ENCODE measurements around the gene DSCAML1. TPM values are rescaled to one million over a fixed set of nuclear protein-coding genes. Genes with fewer than 3 reads are reported as not detected.

Gene DSCAML1
- total RNA-seq, 1 experiment from 2014 or later = 0.15 TPM

- no peaks in the 10 kb centered on the region; the same call in 1 of the 2 replicates for H3K4me1 ChIP-seq (ENCODE audit: insufficient read depth, low read length)
- no peaks in the 10 kb centered on the region; a peak in 1 of 5 replicates for H3K9me3 Mint-ChIP-seq
- H3K18ac ChIP-seq (ENCODE audit: insufficient read length, low read depth, low read length) = no peak overlapping the region
- no peak overlapping the region for H4K91ac ChIP-seq (ENCODE audit: insufficient read length, low read depth, low read length)
- no peak overlapping the region for H3K56ac ChIP-seq (ENCODE audit: insufficient read length, low read depth, low read length)
- H3K27ac ChIP-seq (ENCODE audit: insufficient read length, low read depth, low read length) = no peak overlapping the region
- H2AK5ac ChIP-seq (ENCODE audit: insufficient read length, low read length) = no peak overlapping the region
- H4K5ac ChIP-seq (ENCODE audit: insufficient read length, low read depth, low read length) = no peak overlapping the region
- H3K23ac ChIP-seq (ENCODE audit: insufficient read length, low read depth, low read length) = no peak overlapping the region
- no peak overlapping the region for H2AFZ ChIP-seq (ENCODE audit: low read length)
- DNase-seq = peak; percentile 87
- H2BK5ac ChIP-seq (ENCODE audit: insufficient read length, low read length) = no peak overlapping the region
- H4K20me1 ChIP-seq (ENCODE audit: control insufficient read depth, insufficient read depth, insufficient read length) = no peaks in the 10 kb centered on the region
- no peak overlapping the region for H3K27ac Mint-ChIP-seq
- WGBS (ENCODE audit: extremely low coverage, insufficient read length, low lambda C conversion rate) = no CpG with 5 or more reads among the region's 10 CpGs
- no peak overlapping the region for H2BK15ac ChIP-seq (ENCODE audit: low read depth, low read length)
- no peak overlapping the region for H2BK20ac ChIP-seq (ENCODE audit: low read depth, low read length, poor library complexity, severe bottlenecking)
- H3K9me3 ChIP-seq (ENCODE audit: control insufficient read depth, low read depth, low read length) = no peaks in the 10 kb centered on the region
- H3K4me1 Mint-ChIP-seq = peaks cover 66 to 73% of the 10 kb centered on the region in 2 experiments
- H3K27me3 Mint-ChIP-seq (ENCODE audit: low read depth) = peaks cover 5% of the 10 kb centered on the region
- no peak overlapping the region for H4K8ac ChIP-seq (replicated peaks; ENCODE audit: insufficient read length, low read depth, low read length)
- no peak overlapping the region for H3K14ac ChIP-seq (ENCODE audit: insufficient read depth, low read length)
- no peak overlapping the region for H2BK120ac ChIP-seq (ENCODE audit: low read depth, low read length, poor library complexity, severe bottlenecking)
- H3K27me3 ChIP-seq (ENCODE audit: insufficient read depth, low read length) = no peaks in the 10 kb centered on the region
- H3K79me2 ChIP-seq (ENCODE audit: insufficient read depth, low read length) = no peaks in the 10 kb centered on the region
- no peaks in the 10 kb centered on the region for H3K79me1 ChIP-seq (ENCODE audit: insufficient read depth, low read depth, low read length, poor library complexity, severe bottlenecking)
- peaks cover 3% of the 10 kb centered on the region for H3K23me2 ChIP-seq (ENCODE audit: insufficient read length, low read depth, low read length, poor library complexity, severe bottlenecking)
- H3K4ac ChIP-seq (ENCODE audit: low read depth, low read length) = no peak overlapping the region
- TF ChIP-seq CTCF (conservative IDR thresholded peaks at IDR 0.05) = peak; percentile 80
- no peak overlapping the region for H3T11ph ChIP-seq (ENCODE audit: low read length)
- H3K4me2 ChIP-seq (ENCODE audit: insufficient read depth, insufficient read length, low read length) = no peak overlapping the region
- no peak overlapping the region; a peak in 1 of 5 replicates for H3K4me3 Mint-ChIP-seq
- H2BK12ac ChIP-seq (ENCODE audit: insufficient read length, low read depth, low read length) = no peak overlapping the region
- H3K36me3 Mint-ChIP-seq (ENCODE audit: insufficient read depth in 1 of 3, low read depth in 3 of 3) = no peaks in the 10 kb centered on the region
- H3K9ac ChIP-seq (ENCODE audit: extremely low read depth, insufficient read length, low read length) = no peak overlapping the region
Measured at GRCh38 chr11:117819096-117820040, 22.4 kb upstream of the DSCAML1 start.

Data from H9 (cell line).